Measurements from ENCODE around the gene GDPD5. TPM values are rescaled to one million over a fixed set of nuclear protein-coding genes. Genes with fewer than 3 reads are reported as not detected.

The GDPD5 gene
- total and polyA plus RNA-seq, 9 of the 15 experiments (the other 6 are each of a cell fraction or from before 2014, with no cell fraction given), result 0.32 to 27.3 (median 8.0) TPM

GRCh38 chr11:75558939-75559843 lies 33.5 kb upstream of the GDPD5 start:
- peaks cover 64 to 66% of the 10 kb centered on the region in 2 experiments for H3K4me1 ChIP-seq (replicated peaks in 1 of 2; ENCODE audit: control insufficient read depth in 2 of 2, insufficient read depth in 2 of 2, low read length in 2 of 2)
- no peaks in the 10 kb centered on the region for H3K9me1 ChIP-seq (ENCODE audit: control insufficient read depth, insufficient read depth, low read length)
- 7% methylated on average over 8 of the region's 8 CpGs for WGBS (ENCODE audit: insufficient coverage, low coverage, missing lambda C conversion rate)
- H3K36me3 ChIP-seq (ENCODE audit: control insufficient read depth, insufficient read depth, low read length), result peaks cover 4% of the 10 kb centered on the region; the same call in 1 of the 3 replicates
- peak overlapping the region; percentile 71 for H3K4me2 ChIP-seq (ENCODE audit: insufficient read depth, low read length)
- FAIRE-seq, result peak; percentile 84
- no peaks in the 10 kb centered on the region for H4K20me1 ChIP-seq (replicated peaks; ENCODE audit: control insufficient read depth, insufficient read depth, low read length)
- no peaks in the 10 kb centered on the region for H3K9me3 ChIP-seq (replicated peaks; ENCODE audit: control insufficient read depth, insufficient read depth, low read depth, low read length)
- H3K27me3 ChIP-seq (ENCODE audit: control insufficient read depth in 2 of 2, insufficient read depth in 2 of 2, low read length in 2 of 2), result no peaks in the 10 kb centered on the region
- ATAC-seq, result peak; percentile 15
- peak overlapping the region; percentile 84 for H2AFZ ChIP-seq (ENCODE audit: low read depth, low read length)
- peak overlapping the region; percentile 82 for H3K27ac ChIP-seq (ENCODE audit: extremely low read depth, low read depth, low read length)
- peaks cover 25% of the 10 kb centered on the region for H3K79me2 ChIP-seq (ENCODE audit: control insufficient read depth, insufficient read depth, low read length)
- in situ Hi-C loops (cut with MboI) (no loop called here), intact Hi-C loops (cut with micrococcal nuclease) (no loop called here)
- H3K9ac ChIP-seq (ENCODE audit: insufficient read depth in 1 of 2, low read depth in 2 of 2, low read length in 2 of 2), result peak overlapping the region; percentile 65 to 69; a peak in 3 of 4 replicates
- BruUV-seq (replicated peaks), result no TSS peak
- ChIA-PET POLR2A (interaction anchor here (0.6 to 10.5 kb wide), 9 partner anchors 9 to 477 kb away, joined by 3 to 115 read pairs (median 3); no protein-coding TSS in a partner anchor), CTCF (ENCODE audit: low intra/inter-chr PET ratio) (interaction anchor here (0.6 kb wide), 1 partner anchor 19 kb away, joined by 3 read pairs; no protein-coding TSS in a partner anchor)
- DNase-seq (ENCODE audit: extremely low read depth in 1 of 4, low spot score in 3 of 4), result peak; percentile 65 to 84 (median 76)
- H3K4me3 ChIP-seq, result no peak overlapping the region
- TF ChIP-seq TAF7 (tag; IDR thresholded peaks at IDR 0.05) (no peak), TOE1 (IDR thresholded peaks at IDR 0.05; ENCODE audit: borderline replicate concordance) (no peak; the same call in 1 of the 2 replicates), TOE1 (CRISPR knock-in tag; IDR thresholded peaks at IDR 0.05; ENCODE audit: borderline replicate concordance, low read depth) (no peak), ZNF175 (CRISPR knock-in tag; IDR thresholded peaks at IDR 0.05; ENCODE audit: low read depth) (no peak), ZNF695 (CRISPR knock-in tag; IDR thresholded peaks at IDR 0.05) (no peak), BDP1 (IDR thresholded peaks at IDR 0.05; ENCODE audit: insufficient read depth, insufficient read length) (no peak), TEAD4 (IDR thresholded peaks at IDR 0.05; ENCODE audit: low read length) (peak; percentile 77), TEAD4 (CRISPR knock-in tag; IDR thresholded peaks at IDR 0.05; ENCODE audit: borderline replicate concordance) (no peak), FOXP4 (CRISPR knock-in tag; IDR thresholded peaks at IDR 0.05; ENCODE audit: borderline replicate concordance) (no peak), ARNT (IDR thresholded peaks at IDR 0.05) (peak in 1 of 2 experiments; percentile 76; a peak in 1 of 4 replicates), EHMT2 (IDR thresholded peaks at IDR 0.05) (no peak), ZNF384 (IDR thresholded peaks at IDR 0.05; ENCODE audit: low read depth, low read length) (peak; percentile 95), ATF4 (CRISPR knock-in tag; IDR thresholded peaks at IDR 0.05) (no peak), CHD1 (IDR thresholded peaks at IDR 0.05; ENCODE audit: low read length) (no peak), PHB2 (IDR thresholded peaks at IDR 0.05; ENCODE audit: low read depth) (no peak), MYBL2 (IDR thresholded peaks at IDR 0.05; ENCODE audit: low read depth) (no peak), MYBL2 (CRISPR knock-in tag; IDR thresholded peaks at IDR 0.05; ENCODE audit: borderline replicate concordance) (no peak), GABPA (tag; conservative IDR thresholded peaks at IDR 0.05; ENCODE audit: low read depth) (peak; percentile 31; the same call in 1 of the 2 replicates)
